Pancreas (tissue), 10 donors: ENCODE results near the gene TRAF2. TPM values are rescaled to one million over a fixed set of nuclear protein-coding genes. Genes with fewer than 3 reads are reported as not detected.
"Not testable (repeated sequence)": the region's sequence is repeated elsewhere in the genome, so short reads cannot be mapped to it uniquely, and the experiment has no call there.

Experiments
- ATAC-seq, 4 donors: fragments of 200-7000 bp; cut with Tn5 transposase; one replicate each; pipeline versions ENCODE4 v1.8.0 to v1.9.1; 2020; ENCODE audit warnings: mild to moderate bottlenecking in 4 of 4, moderate library complexity in 4 of 4
- DNase-seq, 6 donors: peaks; one replicate each; pipeline ENCODE4 v3.0.0-alpha.2; 2020
- FAIRE-seq: peaks from 2 replicates; lab custom pipeline; 2012; peaks lifted over from hg19 to GRCh38; lab: Jason Lieb, UNC
- H3K27ac ChIP-seq, 4 donors: fragments of 200-600 bp; sonication (generic); 1 replicate in 3 of 4; 2 replicates in 1 of 4; pipeline versions ENCODE4 v1.5.0 to v1.8.0; 2020
- H3K27me3 ChIP-seq, 4 donors: fragments of 200-600 bp; one replicate each; pipeline ENCODE4 v1.8.0; 2021
- H3K36me3 ChIP-seq, 3 donors: fragments of 200-600 bp; sonication (generic) in 1 of 3; one replicate each; pipeline versions ENCODE4 v1.5.0 to v1.8.0; 2020 to 2021
- H3K4me1 ChIP-seq, 3 donors: fragments of 200-600 bp; one replicate each; pipeline ENCODE4 v1.8.0; 2021
- H3K4me3 ChIP-seq, 4 donors: fragments of 200-600 bp; sonication (generic) in 2 of 4; one replicate each; pipeline versions ENCODE4 v1.5.0 to v1.8.0; 2020 to 2021
- H3K9me3 ChIP-seq, 4 donors: fragments of 200-600 bp; one replicate each; pipeline ENCODE4 v1.8.0; 2021
- WGBS, 2 donors: extraction: QIAGEN DNeasy Blood & Tissue Kit; methylation state at CpG; one replicate each; pipeline ENCODE4 v1.1.7; 2013; 5-methylcytosine and 5-hydroxymethylcytosine counted together
- intact Hi-C, 3 donors: fragments of 100-400 bp; cut with DNase I; formaldehyde crosslinking; loops; one replicate each; pipeline versions ENCODE4 v1.11.1 to v1.14.2; 2022
- polyA plus RNA-seq, 2 donors: library from polyadenylated mRNA; stranded (reverse); fragments of 200-250 nt; gene quantifications; one replicate each; pipeline ENCODE4 v1.2.3, GENCODE V29; 2013
- total RNA-seq, 6 donors: library from RNA; stranded (reverse); fragmentation: NEBNext Ultra II Directional in 4 of 6; extraction: Animal tissue kit (Norgen Biotek cat#: 25700) in 4 of 6; gene quantifications; one replicate each; pipeline versions ENCODE4 v1.2.1 to v1.2.4, GENCODE V29; 2021 to 2023
- TF ChIP-seq, protein P1 (sequence below), 4 donors: fragments of 200-600 bp; sonication (generic) in 3 of 4; IDR thresholded peaks; one replicate each; pipeline versions ENCODE4 v1.5.0 to v1.8.0; 2021; ENCODE audit warnings: antibody characterized with exemption in 4 of 4
- donor health status: healthy with polysubstance abuse.
- donor health status: DM: no; HTN: no; CAD: no; lungs with moderate emphysema.
- donor health status: DM: no; HTN: no; CAD: no.
- donor health status: control.
- donor health status: control.
- donor health status: Bipolar disorder and iron deficiency.
- donor health status: DM: yes; HTN: yes; CAD: no.
- donor health status: DM: no; HTN: no; CAD: no.
- donor health status: DM: no; HTN: no; CAD: no.
- donor health status: DM: yes; HTN: yes; CAD: no.

The TRAF2 gene
- total and polyA plus RNA-seq, 8 donors = 4.8 to 14.4 (median 8.2) TPM

DNA sequence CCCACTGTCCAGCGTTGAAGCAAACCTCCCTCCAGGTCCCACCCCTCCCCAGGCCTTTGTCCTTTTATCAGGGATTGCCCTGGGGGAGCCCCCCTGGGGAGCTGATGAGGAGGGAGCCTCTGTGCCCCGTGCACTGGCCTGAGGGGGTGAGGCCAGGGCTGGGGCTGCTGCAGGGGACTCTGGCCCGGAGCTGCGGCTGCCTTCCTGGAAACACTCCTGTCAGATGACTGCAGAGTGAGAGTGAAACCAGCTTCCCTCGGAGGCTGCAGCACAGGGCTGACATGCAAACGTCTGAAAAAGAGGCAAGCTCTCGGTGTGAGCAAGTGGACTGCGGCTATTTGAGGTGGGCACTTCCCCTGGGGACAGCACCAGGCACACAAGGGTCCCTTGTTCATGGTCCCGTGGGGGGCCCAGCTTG, 4.6 kb upstream of the TRAF2 start:
- H3K27ac ChIP-seq = peak overlapping the region in 3 of 4 donors; percentile 16 to 83 (median 81)
- H3K9me3 ChIP-seq = no peaks in the 10 kb centered on the region
- DNase-seq (peak in 2 of 6 donors; percentile 59 to 69), ATAC-seq (peak in 2 of 4 donors; percentile 62 to 70), FAIRE-seq (no peak)
- no peaks in the 10 kb centered on the region for H3K36me3 ChIP-seq
- peaks cover 0 to 24% (median 7%) of the 10 kb centered on the region in 3 donors for H3K4me1 ChIP-seq
- H3K27me3 ChIP-seq = no peaks in the 10 kb centered on the region
- TF ChIP-seq, protein P1, sequence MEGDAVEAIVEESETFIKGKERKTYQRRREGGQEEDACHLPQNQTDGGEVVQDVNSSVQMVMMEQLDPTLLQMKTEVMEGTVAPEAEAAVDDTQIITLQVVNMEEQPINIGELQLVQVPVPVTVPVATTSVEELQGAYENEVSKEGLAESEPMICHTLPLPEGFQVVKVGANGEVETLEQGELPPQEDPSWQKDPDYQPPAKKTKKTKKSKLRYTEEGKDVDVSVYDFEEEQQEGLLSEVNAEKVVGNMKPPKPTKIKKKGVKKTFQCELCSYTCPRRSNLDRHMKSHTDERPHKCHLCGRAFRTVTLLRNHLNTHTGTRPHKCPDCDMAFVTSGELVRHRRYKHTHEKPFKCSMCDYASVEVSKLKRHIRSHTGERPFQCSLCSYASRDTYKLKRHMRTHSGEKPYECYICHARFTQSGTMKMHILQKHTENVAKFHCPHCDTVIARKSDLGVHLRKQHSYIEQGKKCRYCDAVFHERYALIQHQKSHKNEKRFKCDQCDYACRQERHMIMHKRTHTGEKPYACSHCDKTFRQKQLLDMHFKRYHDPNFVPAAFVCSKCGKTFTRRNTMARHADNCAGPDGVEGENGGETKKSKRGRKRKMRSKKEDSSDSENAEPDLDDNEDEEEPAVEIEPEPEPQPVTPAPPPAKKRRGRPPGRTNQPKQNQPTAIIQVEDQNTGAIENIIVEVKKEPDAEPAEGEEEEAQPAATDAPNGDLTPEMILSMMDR (IDR thresholded peaks at IDR 0.05) = no peak
- 22 to 27% methylated on average over 9 of the region's 9 CpGs for WGBS, 2 donors
- intact Hi-C loops = no loop called here
- H3K4me3 ChIP-seq = peak overlapping the region in 1 of 4 donors; percentile 7

DNA sequence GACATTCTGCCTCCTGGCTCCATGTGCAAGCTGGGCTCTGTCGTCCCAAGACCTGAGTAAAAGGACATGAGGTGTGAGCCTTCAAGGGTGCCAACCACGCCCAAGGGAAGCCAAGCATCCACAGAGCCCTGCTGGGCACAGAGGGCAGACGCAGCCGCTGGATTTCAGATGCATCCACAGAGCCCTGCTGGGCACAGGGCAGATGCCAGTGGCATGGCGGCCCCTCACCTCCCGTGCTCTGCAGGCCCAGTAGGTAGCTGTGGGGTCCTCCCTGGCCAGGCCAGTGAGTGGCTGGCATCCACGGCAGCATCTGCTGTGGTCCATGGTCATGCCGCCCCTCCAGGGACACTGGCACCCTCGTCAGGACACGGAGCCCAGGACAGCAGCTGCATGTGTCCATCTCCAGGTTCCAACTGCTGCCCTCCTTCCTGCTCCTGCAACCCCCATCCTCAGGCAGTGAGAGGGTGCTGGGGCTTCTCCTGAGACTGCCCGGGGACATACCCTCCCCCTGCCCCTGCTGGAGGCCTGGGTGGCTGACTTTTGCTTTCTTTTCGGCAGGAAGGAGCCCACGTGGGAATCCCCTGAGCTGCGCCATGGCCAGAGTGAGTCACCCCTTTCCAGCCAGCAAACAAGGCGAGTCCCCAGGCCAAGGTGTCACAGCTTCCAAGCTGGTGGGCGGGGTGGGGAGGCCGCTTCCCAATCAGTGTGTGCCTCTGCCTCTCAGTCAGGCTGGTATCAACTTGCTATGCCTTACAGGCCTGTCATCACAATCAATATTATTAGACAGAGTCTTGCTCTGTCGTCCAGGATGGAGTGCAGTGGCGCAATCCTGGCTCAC, 4.0 kb upstream of the TRAF2 start:
- no peaks in the 10 kb centered on the region for H3K36me3 ChIP-seq
- peak overlapping the region in 1 of 4 donors; percentile 7 for H3K4me3 ChIP-seq
- intact Hi-C loops = no loop called here
- H3K27ac ChIP-seq = peak overlapping the region in 3 of 4 donors; percentile 22 to 83 (median 81)
- H3K9me3 ChIP-seq = no peaks in the 10 kb centered on the region
- H3K4me1 ChIP-seq = peaks cover 0 to 26% (median 7%) of the 10 kb centered on the region in 3 donors
- peak; percentile 5 to 68 (median 34) for ATAC-seq
- 70 to 74% methylated on average over 19 of the region's 19 CpGs for WGBS, 2 donors
- H3K27me3 ChIP-seq = no peaks in the 10 kb centered on the region
- DNase-seq = peak; percentile 51 to 74 (median 66)
- no peak for FAIRE-seq
- TF ChIP-seq, protein P1 (IDR thresholded peaks at IDR 0.05) = no peak

DNA sequence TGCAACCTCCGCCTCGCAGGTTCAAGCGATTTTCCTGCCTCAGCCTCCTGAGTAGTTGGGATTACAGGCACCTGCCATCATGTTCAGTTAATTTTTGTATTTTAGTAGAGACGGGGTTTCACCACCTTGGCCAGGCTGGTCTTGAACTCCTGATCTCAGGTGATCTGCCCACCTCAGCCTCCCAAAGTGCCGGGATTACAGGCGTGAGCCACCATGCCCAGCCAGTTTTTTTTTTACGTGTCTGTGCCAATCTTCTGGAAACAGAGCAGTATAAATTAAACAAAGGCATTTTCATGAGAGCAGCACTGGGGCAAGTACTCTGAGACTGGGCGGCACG, 3.4 kb upstream of the TRAF2 start:
- peaks cover 0 to 32% (median 7%) of the 10 kb centered on the region in 3 donors for H3K4me1 ChIP-seq
- ATAC-seq, intact Hi-C loops, DNase-seq, H3K27me3 ChIP-seq, H3K9me3 ChIP-seq, H3K4me3 ChIP-seq, FAIRE-seq, H3K36me3 ChIP-seq: not testable (repeated sequence)
- WGBS, 2 donors = 76 to 83% methylated on average over 9 of the region's 9 CpGs
- H3K27ac ChIP-seq = peak overlapping the region in 2 of 4 donors; percentile 81 to 83

DNA sequence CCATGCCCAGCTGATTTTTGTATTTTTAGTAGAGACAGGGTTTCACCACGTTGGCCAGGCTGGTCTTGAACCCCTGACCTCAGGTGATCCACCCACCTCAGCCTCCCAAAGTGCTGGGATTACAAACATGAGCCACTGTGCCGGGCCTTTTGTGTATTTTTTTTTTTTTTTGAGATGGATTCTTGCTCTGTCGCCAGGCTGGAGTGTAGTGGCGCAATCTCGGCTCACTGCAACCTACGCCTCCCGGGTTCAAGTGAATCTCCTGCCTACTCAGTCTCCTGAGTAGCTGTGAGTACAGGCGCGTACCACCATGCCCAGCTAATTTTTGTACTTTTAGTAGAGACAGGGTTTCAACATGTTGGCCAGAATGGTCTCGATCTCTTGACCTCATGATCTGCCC, 2.6 kb upstream of the TRAF2 start:
- intact Hi-C loops, FAIRE-seq: not testable (repeated sequence)
- WGBS, 2 donors = 87 to 90% methylated on average over 10 of the region's 10 CpGs

DNA sequence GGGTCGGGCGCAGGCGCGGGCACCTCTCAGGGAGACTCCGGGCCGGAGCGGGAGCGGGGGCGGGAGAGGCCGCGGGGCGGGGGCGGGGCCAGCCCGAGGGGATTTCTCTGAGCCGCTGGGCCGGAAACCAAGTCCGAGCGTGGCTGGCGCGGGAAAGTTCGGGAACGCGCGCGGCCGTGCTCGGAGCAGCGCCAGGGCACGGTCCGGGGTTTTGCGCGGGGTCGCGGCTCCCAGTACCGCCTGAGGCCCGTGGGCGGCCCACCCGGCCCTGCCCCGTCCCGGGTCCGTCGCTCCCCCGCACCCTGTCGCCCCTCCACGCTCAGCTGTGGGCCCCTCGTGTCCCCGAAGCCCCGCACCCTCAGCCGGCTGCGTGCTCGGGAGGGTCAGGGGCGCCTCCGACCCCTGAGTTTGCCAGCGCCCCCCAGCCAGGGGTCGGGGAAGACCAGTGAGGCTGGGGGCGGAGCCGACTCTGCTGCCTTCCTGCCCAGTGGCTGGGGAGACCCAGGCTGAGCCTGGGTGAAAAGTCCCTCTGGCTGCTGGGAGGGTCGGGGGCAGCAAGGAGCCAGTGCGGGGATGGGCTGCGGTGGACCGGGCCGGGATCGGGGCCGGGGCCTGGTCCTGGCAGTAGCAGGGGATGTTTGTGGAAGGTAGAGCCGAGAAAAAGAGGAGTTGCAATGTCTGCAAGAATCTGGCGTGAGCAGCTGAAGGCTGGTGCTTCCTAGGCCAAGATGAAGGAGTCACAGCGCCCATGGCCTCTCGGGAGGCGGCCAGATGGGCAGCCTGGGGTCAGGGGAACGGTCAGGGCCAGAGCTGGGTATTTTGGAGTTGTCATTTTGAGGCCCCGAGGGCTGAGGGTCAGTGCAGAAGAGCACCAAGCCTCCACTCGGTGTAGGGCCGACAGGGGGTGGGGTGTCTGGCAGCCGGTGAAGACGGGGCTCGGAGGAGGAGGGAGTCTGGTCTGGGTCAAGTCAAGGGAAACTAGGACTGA, 588 bp downstream of the TRAF2 start:
- peak overlapping the region; percentile 68 to 97 (median 84) for H3K4me3 ChIP-seq
- ATAC-seq = peak; percentile 25 to 60 (median 36)
- no peaks in the 10 kb centered on the region for H3K27me3 ChIP-seq
- WGBS, 2 donors = 2% methylated on average over 63 to 76 of the region's 76 CpGs
- H3K4me1 ChIP-seq = peaks cover 0 to 27% (median 7%) of the 10 kb centered on the region in 3 donors
- FAIRE-seq = no peak
- H3K27ac ChIP-seq = peak overlapping the region in 3 of 4 donors; percentile 46 to 92 (median 91)
- DNase-seq = peak in 3 of 6 donors; percentile 59 to 82 (median 71)
- intact Hi-C loops = no loop called here
- no peaks in the 10 kb centered on the region for H3K9me3 ChIP-seq
- TF ChIP-seq, protein P1 (IDR thresholded peaks at IDR 0.05) = no peak
- H3K36me3 ChIP-seq = no peaks in the 10 kb centered on the region

More for the DNA sequence above, 2.6 kb upstream of the TRAF2 start:
- H3K27me3 ChIP-seq, H3K9me3 ChIP-seq, H3K36me3 ChIP-seq, DNase-seq, ATAC-seq, H3K4me3 ChIP-seq: not testable (repeated sequence)
- H3K4me1 ChIP-seq = peaks cover 0 to 33% (median 7%) of the 10 kb centered on the region in 3 donors
- peak overlapping the region in 1 of 4 donors; percentile 83 for H3K27ac ChIP-seq
